Measurements from ENCODE around the gene PTPRG. TPM values are rescaled to one million over a fixed set of nuclear protein-coding genes. Genes with fewer than 3 reads are reported as not detected.

Gene PTPRG
- total and polyA plus RNA-seq, 2 experiments from 2014 or later = 8.5 to 34.9 TPM

- no peaks in the 10 kb centered on the region for H3K9me2 ChIP-seq (replicated peaks; ENCODE audit: insufficient read depth)
- H3K4me3 ChIP-seq = no peak overlapping the region
- no peaks in the 10 kb centered on the region for H4K20me1 ChIP-seq (ENCODE audit: insufficient read depth, poor library complexity, severe bottlenecking)
- peaks cover 39% of the 10 kb centered on the region for H3K79me2 ChIP-seq
- WGBS (ENCODE audit: low lambda C conversion rate, missing lambda C conversion rate) = 91% methylated on average over 2 of the region's 2 CpGs
- H3K27me3 ChIP-seq = no peaks in the 10 kb centered on the region
- TF ChIP-seq, protein P1, sequence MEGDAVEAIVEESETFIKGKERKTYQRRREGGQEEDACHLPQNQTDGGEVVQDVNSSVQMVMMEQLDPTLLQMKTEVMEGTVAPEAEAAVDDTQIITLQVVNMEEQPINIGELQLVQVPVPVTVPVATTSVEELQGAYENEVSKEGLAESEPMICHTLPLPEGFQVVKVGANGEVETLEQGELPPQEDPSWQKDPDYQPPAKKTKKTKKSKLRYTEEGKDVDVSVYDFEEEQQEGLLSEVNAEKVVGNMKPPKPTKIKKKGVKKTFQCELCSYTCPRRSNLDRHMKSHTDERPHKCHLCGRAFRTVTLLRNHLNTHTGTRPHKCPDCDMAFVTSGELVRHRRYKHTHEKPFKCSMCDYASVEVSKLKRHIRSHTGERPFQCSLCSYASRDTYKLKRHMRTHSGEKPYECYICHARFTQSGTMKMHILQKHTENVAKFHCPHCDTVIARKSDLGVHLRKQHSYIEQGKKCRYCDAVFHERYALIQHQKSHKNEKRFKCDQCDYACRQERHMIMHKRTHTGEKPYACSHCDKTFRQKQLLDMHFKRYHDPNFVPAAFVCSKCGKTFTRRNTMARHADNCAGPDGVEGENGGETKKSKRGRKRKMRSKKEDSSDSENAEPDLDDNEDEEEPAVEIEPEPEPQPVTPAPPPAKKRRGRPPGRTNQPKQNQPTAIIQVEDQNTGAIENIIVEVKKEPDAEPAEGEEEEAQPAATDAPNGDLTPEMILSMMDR (IDR thresholded peaks at IDR 0.05; ENCODE audit: poor library complexity) = no peak
- TF ChIP-seq EZH2phosphoT487 (IDR thresholded peaks at IDR 0.05; ENCODE audit: low read depth, severe bottlenecking, unreplicated experiment) = no peak
- TF ChIP-seq EZH2 (IDR thresholded peaks at IDR 0.05; ENCODE audit: borderline replicate concordance) = no peak
- H3K4me1 ChIP-seq (ENCODE audit: insufficient read depth) = peaks cover 12% of the 10 kb centered on the region
- H3K27ac ChIP-seq = no peak overlapping the region
- no peak overlapping the region for H2AFZ ChIP-seq
- no peaks in the 10 kb centered on the region for H3K36me3 ChIP-seq (replicated peaks; ENCODE audit: insufficient read depth, low read depth)
- no peak for DNase-seq (ENCODE audit: low spot score)
- H3K4me2 ChIP-seq = no peak overlapping the region
- H3K9me3 ChIP-seq (ENCODE audit: low read depth) = no peaks in the 10 kb centered on the region
These were observed 56.9 kb downstream of the PTPRG start for GRCh38 chr3:61618231-61618630.

DNA sequence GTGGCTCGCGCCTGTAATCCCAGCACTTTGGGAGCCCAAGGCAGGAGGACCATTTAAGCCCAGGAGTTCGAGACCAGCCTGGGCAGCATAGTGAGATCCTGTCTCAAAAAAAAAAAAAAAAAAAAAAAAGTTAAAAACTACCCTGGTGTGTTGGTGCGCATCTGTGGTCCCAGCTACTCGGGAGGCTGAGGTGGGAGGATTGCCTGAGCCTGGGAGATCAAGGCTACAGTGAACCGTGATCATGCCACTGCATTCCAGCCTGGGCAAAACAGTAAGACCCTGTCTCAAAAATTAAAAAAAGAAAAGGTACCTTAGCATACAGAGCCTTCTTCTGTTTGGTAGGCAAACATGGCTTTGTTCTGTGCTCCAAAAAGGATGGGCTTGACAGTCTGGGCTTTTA is 57.5 kb downstream of the PTPRG start:
- Histone ChIP-seq H3K9me3 (ENCODE audit: low read depth) (no peaks in the 10 kb centered on the region), H3K79me2 (peaks cover 34% of the 10 kb centered on the region), H3K4me1 (ENCODE audit: insufficient read depth) (peaks cover 12% of the 10 kb centered on the region), H2AFZ (no peak overlapping the region), H3K27me3 (no peaks in the 10 kb centered on the region), H3K27ac (no peak overlapping the region), H4K20me1 (ENCODE audit: insufficient read depth, poor library complexity, severe bottlenecking) (no peaks in the 10 kb centered on the region), H3K4me3 (no peak overlapping the region), H3K36me3 (replicated peaks; ENCODE audit: insufficient read depth, low read depth) (no peaks in the 10 kb centered on the region), H3K4me2 (no peak overlapping the region), H3K9me2 (replicated peaks; ENCODE audit: insufficient read depth) (no peaks in the 10 kb centered on the region)
- 100% methylated on average over 6 of the region's 6 CpGs for WGBS (ENCODE audit: low lambda C conversion rate, missing lambda C conversion rate)
- TF ChIP-seq EZH2phosphoT487 (IDR thresholded peaks at IDR 0.05; ENCODE audit: low read depth, severe bottlenecking, unreplicated experiment) (no peak), EZH2 (IDR thresholded peaks at IDR 0.05; ENCODE audit: borderline replicate concordance) (no peak)
- TF ChIP-seq, protein P1 (IDR thresholded peaks at IDR 0.05; ENCODE audit: poor library complexity) = no peak
- no peak for DNase-seq (ENCODE audit: low spot score)

- Histone ChIP-seq H3K4me3 (no peak overlapping the region), H4K20me1 (ENCODE audit: insufficient read depth, poor library complexity, severe bottlenecking) (no peaks in the 10 kb centered on the region), H3K27ac (no peak overlapping the region), H3K4me1 (ENCODE audit: insufficient read depth) (peaks cover 12% of the 10 kb centered on the region), H3K9me2 (replicated peaks; ENCODE audit: insufficient read depth) (no peaks in the 10 kb centered on the region), H2AFZ (no peak overlapping the region), H3K79me2 (peaks cover 32% of the 10 kb centered on the region), H3K36me3 (replicated peaks; ENCODE audit: insufficient read depth, low read depth) (no peaks in the 10 kb centered on the region), H3K4me2 (no peak overlapping the region), H3K27me3 (no peaks in the 10 kb centered on the region), H3K9me3 (ENCODE audit: low read depth) (no peaks in the 10 kb centered on the region)
- no peak for DNase-seq (ENCODE audit: low spot score)
- TF ChIP-seq, protein P1 (IDR thresholded peaks at IDR 0.05; ENCODE audit: poor library complexity) = no peak
- TF ChIP-seq EZH2phosphoT487 (IDR thresholded peaks at IDR 0.05; ENCODE audit: low read depth, severe bottlenecking, unreplicated experiment) (no peak), EZH2 (IDR thresholded peaks at IDR 0.05; ENCODE audit: borderline replicate concordance) (no peak)
- 95% methylated on average over 5 of the region's 5 CpGs for whole genome bisulfite sequencing (ENCODE audit: low lambda C conversion rate, missing lambda C conversion rate)
These were observed 58.7 kb downstream of the PTPRG start for GRCh38 chr3:61620073-61620472.

DNA sequence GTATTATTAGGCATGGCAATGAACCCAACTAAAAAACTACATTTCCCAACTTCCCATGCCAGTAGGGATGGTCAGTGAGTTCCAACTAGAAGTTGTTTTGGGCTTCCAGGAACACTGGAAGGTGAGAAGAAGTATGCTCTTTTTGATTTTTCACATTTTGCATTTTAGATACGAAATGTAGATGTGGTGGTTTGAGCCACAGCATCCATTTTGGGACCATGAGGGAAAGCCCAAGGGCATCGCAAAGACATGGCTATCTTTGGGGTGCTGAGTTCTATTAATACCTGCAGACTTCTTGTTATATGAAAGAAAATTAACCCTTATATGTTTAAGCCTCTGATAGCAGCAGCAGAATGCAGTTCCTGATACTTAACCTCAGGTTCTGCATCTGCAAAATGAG is 62.9 kb downstream of the PTPRG start:
- H3K79me2 ChIP-seq = peaks cover 32% of the 10 kb centered on the region
- H3K27ac ChIP-seq = no peak overlapping the region
- no peaks in the 10 kb centered on the region for H3K9me2 ChIP-seq (replicated peaks; ENCODE audit: insufficient read depth)
- 100% methylated on average over 2 of the region's 2 CpGs for WGBS (ENCODE audit: low lambda C conversion rate, missing lambda C conversion rate)
- peaks cover 2% of the 10 kb centered on the region for H4K20me1 ChIP-seq (ENCODE audit: insufficient read depth, poor library complexity, severe bottlenecking)
- no peak for DNase-seq (ENCODE audit: low spot score)
- H3K9me3 ChIP-seq (ENCODE audit: low read depth) = no peaks in the 10 kb centered on the region
- TF ChIP-seq EZH2phosphoT487 (IDR thresholded peaks at IDR 0.05; ENCODE audit: low read depth, severe bottlenecking, unreplicated experiment) (no peak), EZH2 (IDR thresholded peaks at IDR 0.05; ENCODE audit: borderline replicate concordance) (no peak)
- TF ChIP-seq, protein P1 (IDR thresholded peaks at IDR 0.05; ENCODE audit: poor library complexity) = no peak
- no peak overlapping the region for H3K4me2 ChIP-seq
- H3K4me3 ChIP-seq = no peak overlapping the region
- peaks cover 9% of the 10 kb centered on the region for H3K4me1 ChIP-seq (ENCODE audit: insufficient read depth)
- no peaks in the 10 kb centered on the region for H3K36me3 ChIP-seq (replicated peaks; ENCODE audit: insufficient read depth, low read depth)
- no peaks in the 10 kb centered on the region for H3K27me3 ChIP-seq
- H2AFZ ChIP-seq = no peak overlapping the region
